Measurements from ENCODE around the gene CHST8.

DNA sequence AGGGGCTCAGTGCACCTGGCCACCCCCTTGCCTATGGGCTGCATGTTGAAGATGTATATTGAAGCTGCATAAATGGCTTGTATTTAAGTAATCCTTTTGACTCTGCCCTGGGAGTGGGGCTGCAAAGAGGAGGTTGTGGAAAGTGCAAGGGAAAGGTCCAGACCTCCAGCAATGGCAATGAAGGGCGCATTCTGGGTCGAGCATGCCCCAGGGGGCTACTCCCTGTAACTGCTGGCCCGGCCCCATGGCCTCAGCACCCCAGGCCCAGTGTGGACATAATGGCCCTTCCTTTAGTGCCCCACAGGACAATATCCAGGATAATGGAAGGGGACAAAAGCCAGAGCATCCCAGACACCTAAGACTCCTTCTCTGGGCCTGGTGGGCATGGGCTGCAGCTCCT lies 43.1 kb upstream of the CHST8 start:
- TF ChIP-seq, protein P1, sequence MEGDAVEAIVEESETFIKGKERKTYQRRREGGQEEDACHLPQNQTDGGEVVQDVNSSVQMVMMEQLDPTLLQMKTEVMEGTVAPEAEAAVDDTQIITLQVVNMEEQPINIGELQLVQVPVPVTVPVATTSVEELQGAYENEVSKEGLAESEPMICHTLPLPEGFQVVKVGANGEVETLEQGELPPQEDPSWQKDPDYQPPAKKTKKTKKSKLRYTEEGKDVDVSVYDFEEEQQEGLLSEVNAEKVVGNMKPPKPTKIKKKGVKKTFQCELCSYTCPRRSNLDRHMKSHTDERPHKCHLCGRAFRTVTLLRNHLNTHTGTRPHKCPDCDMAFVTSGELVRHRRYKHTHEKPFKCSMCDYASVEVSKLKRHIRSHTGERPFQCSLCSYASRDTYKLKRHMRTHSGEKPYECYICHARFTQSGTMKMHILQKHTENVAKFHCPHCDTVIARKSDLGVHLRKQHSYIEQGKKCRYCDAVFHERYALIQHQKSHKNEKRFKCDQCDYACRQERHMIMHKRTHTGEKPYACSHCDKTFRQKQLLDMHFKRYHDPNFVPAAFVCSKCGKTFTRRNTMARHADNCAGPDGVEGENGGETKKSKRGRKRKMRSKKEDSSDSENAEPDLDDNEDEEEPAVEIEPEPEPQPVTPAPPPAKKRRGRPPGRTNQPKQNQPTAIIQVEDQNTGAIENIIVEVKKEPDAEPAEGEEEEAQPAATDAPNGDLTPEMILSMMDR (IDR thresholded peaks at IDR 0.05) = no peak
- TF ChIP-seq POLR2A (IDR thresholded peaks at IDR 0.05) = no peak
